Hematopoietic multipotent progenitor cell treated with erythropoietin and hydrocortisone succinate and interleukin-3 and kit ligand, for 15 days (in vitro differentiated cells): ENCODE measurements around the gene MIPEP.
"Not testable (repeated sequence)": the region's sequence is repeated elsewhere in the genome, so short reads cannot be mapped to it uniquely, and the experiment has no call there.

ENCODE experiments used
- DNase-seq: peaks from one replicate; pipeline ENCODE4 v3.0.0-alpha.2; 2015; ENCODE audit warnings: low spot score

Gene MIPEP

GRCh38 chr13:23888658-23889614, at the start of gene MIPEP:
TSS of gene MIPEP (minus strand) at chr13:23889400. CDS start at chr13:23889320, 80 bp downstream.
- DNase-seq: peak; percentile 93

DNA sequence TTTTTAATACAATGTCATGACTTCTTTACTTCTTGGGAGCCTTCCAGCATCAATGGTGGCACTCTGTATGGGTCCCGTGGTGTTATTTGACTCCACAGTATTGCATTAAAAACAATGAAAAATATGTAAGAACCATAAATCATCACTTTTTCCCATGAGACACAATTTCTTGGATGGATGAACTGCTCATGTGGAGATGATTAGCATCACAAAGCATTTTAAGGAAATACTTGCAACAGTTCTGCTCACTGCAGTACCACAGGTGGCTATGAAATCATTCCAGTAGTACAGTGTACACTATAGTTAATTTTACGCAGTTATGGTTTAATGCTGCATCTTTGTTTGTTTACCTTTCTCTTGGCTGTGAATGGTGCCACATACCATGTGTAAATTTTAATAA, 45.3 kb upstream of the MIPEP start:
- DNase-seq: no peak

DNA sequence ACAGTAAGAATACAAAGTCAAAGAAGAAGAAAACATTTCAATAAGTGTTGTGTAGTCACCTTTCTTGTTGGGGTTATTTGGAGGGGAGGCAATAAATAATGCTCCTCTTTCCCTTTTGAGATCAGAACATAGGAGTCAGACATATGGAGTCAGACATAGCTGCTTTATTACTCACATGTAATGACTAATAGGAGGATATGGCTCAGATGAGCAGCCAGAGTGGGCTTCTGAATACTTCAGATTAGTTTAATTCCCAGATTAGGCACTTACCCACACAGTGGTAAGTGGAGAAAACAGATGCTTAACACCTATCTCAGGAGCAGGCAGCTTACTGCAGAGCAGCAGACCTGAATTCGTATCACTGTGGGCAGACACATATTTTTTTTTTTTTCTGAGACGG, 39.8 kb upstream of the MIPEP start:
- DNase-seq: no peak

- DNase-seq: no peak
Measured at GRCh38 chr13:23923031-23923430, 33.8 kb upstream of the MIPEP start.

GRCh38 chr13:23922005-23922932, 33.1 kb upstream of the MIPEP start:
- DNase-seq: no peak

DNA sequence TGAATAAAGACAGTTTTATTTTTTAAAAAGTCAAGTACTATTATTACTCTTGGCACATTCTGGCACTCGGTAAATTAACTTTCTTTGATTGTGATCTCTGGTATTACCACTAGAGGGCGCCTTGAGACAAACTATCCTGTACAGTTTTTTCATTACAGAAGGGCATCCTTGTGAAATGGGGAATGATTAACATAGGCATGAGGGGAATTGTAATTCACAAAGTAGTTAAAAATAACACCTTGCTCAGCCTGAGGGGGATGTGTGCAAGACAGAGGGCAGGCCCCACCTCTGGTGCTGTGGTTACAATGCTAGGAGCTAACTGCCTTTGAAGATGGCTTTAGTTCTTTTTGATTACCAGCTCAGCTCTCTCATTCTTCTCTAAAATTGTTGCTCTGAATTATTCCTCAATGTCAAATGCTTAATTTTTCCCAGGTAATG, 32.3 kb upstream of the MIPEP start:
- DNase-seq: peak; percentile 54

GRCh38 chr13:23919006-23919405, 29.8 kb upstream of the MIPEP start:
- no peak for DNase-seq

- DNase-seq: no peak
Measured at GRCh38 chr13:23918208-23918607, 29.0 kb upstream of the MIPEP start.

DNA sequence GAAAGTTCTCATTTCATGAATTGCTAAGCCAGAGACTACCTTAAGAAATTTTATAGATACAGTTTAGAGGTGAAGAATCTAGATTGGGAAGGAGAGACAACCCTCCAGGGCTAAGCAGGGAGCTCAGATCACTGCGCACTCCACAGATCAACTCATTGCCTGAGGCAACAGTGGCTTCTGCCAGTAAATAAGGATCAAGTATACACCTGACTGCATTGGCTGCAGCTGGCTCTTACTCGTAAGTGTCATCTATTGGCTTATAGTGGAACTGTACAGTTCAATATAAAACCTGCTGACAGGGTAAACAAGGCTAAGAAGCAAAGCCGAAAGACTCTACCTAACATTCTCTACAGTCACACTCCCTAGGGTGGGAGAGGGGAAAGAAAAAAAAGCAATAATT, 26.1 kb upstream of the MIPEP start:
- DNase-seq: no peak

- DNase-seq: no peak
Measured at GRCh38 chr13:23912469-23912868, 23.3 kb upstream of the MIPEP start.

DNA sequence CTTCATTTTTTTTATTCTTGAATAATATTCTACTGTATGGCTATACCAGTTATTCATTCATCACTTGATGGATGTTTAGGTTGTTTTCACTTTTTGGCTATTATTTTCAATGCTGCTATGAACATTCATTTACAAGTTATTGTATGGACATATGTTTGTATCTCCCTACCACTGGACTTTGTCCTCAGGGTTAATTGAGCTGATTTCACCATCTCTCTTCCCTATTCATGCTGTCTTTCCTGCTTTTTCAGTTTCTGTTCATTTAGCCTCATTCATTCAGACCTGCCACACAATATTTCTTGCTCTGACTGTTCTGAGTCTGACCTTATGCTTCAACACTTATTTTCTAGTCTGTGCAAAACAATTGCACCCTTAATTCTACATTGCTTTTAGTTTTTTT, 20.4 kb upstream of the MIPEP start:
- no peak for DNase-seq

- DNase-seq: no peak
Measured at GRCh38 chr13:23905766-23906165, 16.6 kb upstream of the MIPEP start.

DNA sequence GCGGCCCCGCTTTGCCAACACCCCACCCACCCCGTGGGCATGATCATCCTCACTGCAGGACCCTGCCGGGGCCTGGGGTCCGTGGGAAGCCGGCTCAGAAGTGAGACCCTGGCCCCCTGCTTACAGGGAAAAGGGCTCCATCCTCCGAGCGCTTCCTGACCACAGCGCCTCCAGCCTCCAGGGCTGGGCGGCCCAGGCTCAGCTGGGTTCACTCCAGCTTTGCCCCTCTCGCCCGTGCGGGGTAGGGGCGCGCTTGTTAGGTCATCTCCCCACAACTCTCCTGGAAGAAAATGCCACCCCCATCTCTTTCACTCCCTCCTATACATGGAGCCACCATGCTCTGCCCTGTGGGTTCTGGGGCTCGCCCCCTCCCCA, 14.7 kb upstream of the MIPEP start:
- no peak for DNase-seq

DNA sequence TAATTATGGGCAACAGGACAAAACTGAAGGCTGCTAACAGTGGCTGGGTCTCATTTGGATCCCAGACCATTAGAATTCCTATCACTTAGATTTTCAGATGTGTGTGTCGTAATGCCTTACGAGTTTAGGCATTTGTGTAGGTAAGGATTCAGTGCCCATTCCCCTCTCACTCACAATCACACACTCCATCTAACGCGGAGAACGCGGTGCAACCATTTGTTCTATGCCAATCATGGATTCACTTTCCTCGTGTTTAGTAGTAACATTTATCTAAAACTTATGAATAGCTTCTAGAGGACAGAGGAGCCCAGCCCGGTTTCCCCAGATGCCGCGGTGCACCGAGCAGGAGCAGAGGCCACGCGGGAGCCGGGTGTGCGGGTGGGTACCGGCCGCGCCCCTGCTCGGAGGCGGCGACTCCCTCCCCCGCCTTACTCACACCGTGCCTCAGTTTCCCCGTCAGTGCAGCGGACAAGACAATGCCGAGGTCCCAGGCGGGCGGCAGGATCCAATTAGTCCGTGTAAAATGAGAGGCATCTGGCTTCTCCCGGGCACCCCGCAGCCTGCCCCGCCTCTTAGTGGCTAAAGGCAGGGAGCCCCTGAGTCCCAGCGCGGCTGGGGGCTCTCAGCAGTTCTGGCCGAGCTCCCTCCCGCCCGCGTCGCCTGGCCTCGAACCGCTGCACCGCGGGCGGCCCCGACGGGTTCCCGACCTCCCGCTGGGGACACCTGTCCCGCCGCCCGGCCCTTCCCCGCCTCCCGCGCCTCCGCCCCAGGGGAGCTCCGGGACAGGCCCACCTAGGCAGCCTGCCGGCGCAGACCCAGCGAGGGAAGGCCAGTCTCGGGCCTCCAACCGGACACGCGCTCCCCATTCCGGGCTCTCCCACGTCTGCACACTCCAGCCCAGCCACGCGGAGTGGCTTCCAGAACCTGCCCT, 14.0 kb upstream of the MIPEP start:
- no peak for DNase-seq

- no peak for DNase-seq
Measured at GRCh38 chr13:23901365-23901764, 12.2 kb upstream of the MIPEP start.

DNA sequence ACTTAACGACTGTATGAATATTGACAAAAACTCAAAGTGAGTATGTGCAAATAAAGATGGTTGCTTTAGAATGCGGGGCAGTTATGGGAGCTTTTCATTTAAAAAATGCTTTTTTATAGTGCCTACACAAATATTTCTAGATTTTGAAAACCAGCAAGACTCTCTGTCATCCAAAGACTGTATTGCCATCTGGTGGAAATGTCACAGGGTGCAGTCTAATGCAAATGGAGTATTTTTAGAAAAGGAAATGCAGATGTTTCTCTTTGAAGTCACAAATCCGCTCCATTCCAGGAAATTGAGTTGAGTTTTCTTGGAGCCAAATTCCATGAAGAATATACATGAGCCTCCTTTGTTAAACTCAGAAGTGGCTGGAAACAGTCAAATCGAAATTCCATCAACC, 10.4 kb upstream of the MIPEP start:
- no peak for DNase-seq

DNA sequence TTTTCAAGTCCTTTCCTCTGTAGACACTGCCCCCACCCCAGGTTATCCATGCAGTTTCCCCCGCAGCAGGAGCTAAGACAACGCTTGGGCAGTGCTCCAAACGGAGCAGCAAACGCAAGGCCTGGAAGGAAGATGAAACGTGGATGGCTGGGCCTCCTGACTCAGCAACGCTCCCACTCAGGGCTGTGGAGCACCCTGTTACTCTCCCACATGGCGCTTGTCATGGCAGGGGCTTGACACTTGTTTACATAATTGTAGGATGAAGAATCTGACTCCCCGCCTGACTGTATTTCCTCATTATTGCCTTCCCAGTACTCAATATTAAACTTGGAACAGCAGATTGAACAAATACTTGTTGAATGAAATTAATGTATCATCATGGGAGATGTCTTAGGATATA, 8.9 kb upstream of the MIPEP start:
- DNase-seq: no peak

- DNase-seq: not testable (repeated sequence)
Measured at GRCh38 chr13:23897452-23897919, 8.3 kb upstream of the MIPEP start, which contains the start of gene C1QTNF9B. TSS of gene C1QTNF9B (minus strand) at chr13:23897502.

DNA sequence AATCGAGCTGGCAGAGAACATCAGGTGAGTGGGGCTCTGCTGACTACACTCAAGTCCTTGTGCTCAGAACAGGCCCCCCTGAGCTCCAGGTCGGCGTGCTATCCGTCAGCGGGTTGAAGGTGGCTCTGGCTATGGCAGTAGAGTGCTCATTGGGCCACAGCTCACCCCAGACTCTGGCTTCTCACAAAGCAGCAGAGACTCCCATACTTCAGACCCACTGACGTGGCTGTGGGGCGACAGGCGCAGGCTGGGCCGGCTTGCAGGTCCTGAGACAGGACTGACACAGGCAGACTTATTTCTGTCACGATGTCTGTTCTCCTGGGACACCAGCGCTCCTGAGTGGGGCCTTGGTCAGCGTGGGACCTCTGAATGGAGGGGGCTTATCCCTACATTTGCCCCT, 5.5 kb upstream of the MIPEP start:
- DNase-seq: not testable (repeated sequence)

DNA sequence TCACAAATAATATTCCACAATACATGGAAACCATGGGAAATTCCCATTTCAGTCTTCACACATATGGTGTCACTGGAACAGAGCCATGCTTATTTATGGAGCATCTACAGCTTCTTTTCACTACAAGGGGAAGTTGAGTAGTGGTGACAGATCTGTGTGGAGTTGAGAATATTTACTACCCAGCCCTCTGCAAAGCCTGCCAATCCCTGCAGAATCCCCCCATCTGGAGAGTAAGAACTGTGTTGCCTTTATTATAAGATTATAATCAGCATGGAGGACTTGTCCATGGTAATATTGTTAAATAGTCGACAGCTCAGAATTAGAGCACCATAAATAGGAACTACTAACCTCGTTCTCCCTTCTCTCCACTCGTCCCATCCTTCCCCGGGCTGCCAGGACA, 4.6 kb upstream of the MIPEP start:
- not testable (repeated sequence) for DNase-seq
